Cerebellar nuclear complex (tissue), 1 donor: Measurements from ENCODE around the gene BCCIP.
A peak's percentile ranks its signal among the peaks of the same experiment; 100 is the strongest.

Experiments used
- DNase-seq, 2 experiments: peaks; one replicate each; lab custom pipeline; 2025; lab: John Stamatoyannopoulos, UW

Gene BCCIP

DNA sequence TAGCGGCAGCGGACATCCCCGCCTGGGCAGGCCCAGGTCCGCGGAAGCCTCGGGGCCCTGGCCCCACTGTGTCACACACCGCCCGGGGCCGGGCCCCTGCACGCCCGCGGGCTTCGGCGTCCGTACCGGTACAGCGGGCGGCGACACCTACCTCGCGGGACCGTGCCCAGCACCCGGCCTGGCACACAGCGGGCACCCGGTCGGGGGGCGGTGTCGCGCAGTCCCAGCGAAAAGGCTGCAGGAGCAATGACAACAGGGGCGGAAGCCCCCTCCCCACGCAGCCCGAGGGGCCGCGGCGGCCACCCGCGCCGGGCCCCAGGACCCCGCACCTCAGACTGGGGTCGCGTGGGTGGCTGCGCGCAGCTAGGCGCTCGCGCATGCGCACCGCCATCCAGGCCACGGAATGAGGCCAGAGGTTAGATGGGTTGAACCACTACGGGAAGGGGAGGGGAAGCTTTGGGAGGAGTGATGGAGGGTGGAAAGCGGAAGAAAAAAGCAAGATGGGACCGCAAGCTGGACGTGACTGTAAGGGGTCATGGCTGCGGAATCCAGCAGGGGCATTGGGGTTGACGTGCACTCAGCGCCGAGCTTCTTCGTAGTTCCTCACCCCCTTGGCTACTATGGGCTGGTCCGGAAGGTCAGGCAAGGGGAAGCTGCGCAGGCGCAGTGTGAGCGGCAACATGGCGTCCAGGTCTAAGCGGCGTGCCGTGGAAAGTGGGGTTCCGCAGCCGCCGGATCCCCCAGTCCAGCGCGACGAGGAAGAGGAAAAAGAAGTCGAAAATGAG is at the start of gene BCCIP, which contains the start of gene UROS:
TSS of gene BCCIP (plus strand) at position 669 of the 785 bp plus-strand sequence. CDS start at position 681, 12 bp downstream.
TSS of gene UROS (minus strand) at position 381 of the 785 bp plus-strand sequence. CDS start 6,759 bp downstream, outside the sequence.
- DNase-seq: peak in 1 of 2 experiments; percentile 55

DNA sequence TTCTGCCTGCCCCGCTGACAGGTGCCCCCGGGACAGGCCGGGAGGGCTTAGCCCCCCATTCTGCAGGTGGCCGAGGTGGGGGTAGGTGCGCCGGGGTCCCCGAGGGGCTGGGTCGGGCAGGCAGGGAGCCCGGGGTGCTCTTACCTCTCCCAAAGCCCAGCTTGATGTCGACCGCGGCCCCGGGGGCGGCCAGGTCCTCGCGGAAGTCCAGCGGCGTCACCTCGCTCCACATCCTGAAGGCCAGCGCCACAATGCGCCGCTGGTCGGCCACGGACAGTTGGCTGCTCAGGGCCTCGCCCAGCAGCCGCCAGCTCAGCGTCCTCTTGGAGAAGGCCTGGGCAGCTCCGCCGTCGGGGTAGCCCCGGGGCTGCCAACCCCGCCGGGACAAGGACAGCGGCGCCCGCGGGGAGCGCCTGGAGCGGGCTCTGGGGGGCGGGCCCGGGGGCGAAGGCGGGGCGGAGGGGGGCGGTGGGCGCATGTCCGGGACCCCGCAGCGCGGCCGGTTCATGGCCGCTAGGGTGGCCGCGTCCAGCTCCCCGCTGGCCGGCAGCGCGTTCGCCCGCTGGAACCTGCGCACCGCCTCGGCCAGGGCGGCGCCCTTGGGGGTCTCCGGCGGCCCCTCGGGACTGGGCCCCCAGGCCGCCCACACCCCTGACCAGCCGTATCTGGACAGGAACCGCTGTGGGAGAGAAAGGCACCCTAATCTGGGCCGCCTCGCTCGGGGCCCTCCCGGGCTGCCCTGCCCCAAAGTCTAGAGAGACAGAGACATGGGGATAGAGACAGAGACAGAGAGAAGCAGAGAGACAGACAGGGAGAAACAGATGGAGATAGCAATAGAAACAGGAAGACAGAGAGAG is 49.4 kb upstream of the BCCIP start:
- no peak for DNase-seq

DNA sequence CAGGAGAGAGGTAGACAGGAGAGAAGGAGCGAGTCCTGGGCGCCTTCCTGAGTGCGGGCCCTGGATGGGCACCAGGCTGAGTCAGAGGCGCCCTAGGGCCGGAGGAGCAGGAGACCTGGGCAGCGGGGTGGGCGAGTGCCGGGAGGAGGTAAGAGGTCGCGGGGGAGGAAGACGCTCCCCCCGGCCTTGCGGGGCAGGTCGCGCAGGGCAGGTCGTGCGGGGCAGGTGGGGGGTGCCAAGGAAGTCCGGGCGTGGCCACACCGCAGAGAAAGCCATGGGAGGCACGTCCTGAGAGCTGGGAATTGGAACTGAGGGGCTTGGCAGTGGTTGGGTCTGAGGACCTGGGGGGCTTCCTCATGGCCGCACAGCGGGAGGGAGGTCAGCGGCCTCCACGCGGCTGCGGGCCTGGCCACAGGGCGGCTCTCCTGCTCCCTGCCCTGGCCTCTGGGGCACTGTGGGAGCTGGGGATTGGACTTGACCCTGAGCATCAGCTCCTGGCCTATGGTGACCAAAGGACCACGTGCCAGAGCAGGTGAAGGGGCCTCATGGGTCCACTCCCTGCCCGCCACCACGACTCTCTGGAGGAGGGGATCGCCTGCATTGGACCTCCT is 48.7 kb upstream of the BCCIP start:
- DNase-seq: no peak

DNA sequence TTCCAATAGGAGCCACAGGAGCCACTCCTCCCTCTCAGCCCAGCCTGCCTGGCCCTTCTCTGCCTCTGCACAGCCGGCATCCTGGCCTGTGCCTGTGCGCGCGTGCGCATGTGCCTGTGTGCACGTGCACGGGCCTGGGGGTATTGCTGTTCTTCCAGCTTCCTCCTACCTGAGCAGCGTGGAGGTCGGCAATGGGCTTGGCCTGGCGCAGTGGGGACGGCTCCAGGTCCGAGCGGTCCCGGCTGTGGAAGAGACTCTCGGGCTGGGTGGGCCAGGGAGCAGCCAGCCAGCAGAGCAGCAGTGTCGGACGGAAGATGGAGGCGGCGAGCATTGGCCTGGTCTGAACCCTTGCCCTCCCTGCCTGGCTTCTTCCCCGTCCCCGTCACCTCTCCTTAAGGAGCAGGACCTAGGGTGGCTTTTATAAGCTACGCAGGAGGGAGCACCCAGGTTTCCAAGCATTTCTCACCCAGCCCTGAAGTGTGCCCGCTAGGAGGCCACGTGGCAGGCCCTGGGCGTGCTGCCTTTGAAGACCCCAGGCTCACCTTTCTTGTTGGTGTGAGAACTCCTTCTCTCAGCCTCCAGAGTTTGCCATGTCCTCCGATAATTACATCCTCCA is 47.7 kb upstream of the BCCIP start, which contains the start of gene MMP21:
TSS of gene MMP21 (minus strand) at position 331 of the 616 bp plus-strand sequence. CDS start at position 331, 0 bp downstream.
- DNase-seq: no peak

DNA sequence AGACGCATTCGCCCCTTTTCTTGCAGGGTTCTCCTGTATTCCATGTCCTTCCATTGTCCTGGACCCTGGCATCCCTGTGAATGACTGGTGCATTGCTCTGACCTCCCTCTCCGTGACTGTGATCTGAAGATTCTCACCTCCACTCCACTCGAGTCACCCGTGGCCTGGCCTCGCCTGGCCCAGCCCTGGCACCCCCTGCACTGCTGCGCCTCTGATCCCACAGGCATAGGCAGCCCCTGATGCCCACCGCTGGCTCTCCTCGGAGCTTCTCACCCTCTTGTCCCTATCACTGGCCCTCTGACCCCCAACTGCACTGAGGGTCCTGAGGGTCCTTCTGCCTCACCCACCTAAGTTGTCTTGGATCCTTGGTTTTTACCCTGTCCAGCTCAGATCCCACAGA is 45.5 kb upstream of the BCCIP start:
- DNase-seq: no peak

DNA sequence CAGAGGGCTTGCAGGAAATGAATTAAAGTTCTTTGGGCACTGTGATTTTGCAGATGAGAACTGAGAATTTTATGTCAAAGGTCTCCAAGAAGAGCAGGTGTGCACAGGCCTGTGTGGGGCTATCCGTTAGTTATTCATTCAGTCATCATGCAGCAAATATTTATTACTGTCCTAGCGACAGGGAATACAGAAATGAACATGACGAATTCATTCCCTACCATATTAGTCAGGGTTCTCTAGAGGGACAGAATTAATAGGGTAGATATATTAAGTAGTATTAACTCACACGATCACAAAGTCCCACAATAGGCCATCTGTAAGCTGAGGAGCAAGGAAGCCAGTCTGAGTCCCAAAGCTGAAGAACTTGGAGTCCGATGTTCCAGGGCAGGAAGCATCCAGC is 44.8 kb upstream of the BCCIP start:
- no peak for DNase-seq

DNA sequence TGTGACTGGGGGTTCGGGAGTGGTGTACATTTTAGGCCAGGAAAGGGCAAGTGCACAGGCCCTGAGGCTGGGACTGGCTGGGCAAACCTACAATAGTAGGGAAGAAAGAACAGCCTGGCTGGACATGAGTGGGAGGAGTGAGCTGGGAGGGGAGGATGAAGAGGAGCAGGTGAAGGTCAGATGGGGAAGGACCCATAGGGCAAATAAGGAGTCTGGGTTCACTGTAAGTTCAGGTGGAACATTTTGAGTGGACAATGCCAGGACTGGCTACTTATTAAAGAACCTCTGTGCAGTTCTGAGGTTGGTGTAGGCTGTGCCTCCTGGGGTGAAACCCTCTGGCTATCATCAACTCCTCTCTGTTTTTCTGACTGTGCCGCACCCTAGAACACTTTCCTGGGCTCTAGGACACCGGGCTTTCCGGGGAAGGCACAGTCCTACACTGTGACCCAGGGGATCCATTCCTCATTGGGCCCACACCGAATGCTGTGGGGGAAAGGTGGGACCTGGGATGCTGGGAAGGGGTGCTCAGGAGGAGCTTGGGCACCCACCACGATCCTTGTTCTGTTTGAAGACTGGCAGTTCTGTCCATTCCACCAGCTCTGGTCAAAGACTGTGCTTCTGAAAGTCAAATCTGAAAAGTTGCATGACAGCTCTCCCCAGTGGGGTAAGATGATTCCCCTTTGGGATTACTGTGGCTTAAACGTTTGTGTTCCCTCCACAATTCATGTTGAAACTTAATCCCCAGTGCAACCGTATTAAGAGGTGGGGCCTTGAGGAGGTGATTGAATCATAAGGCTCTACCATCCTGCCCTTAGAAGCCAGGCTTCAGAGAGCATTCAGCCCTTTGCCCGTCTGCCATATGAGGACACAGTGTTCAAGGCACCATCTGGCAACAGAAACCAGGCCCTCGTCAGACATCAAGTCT is 43.7 kb upstream of the BCCIP start:
- DNase-seq: no peak

DNA sequence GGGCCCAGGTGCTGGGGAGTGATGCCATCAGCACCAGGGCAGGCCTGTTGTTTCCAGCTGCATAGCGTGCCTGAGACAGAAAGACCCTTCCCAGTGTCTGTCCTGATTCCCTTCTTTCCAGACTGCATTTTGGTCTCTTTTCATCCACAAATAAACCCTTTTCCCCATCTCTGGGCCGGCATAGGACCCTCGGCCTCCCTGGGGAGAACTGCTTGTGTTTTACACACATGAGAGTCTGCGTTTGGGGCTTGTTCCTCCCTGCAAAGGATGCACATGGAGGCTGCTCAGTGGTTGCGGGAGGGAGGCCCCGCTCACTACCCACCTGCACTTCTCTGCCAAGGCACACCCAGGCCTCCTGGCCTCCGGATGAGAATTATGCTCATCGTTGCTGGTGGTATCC is 42.0 kb upstream of the BCCIP start:
- DNase-seq: no peak

DNA sequence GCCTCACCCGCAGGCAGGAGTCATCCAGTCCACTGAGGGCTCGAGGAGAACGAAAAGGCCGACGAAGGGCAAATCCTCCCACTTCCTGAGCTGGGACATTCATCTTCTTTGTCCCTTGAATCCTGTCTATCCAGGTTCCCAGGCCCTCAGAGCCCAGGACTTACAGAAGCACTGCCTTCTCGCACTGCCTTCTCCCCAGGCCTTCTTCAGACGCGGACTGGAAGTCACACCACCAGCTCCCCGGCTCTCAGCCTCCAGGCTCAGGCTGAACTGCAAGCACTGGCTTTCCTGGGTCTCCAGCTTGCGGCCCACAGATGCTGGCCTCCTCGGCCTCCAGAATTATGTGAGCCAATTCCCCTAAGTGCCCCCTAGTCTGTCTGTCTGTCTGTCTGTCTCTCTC is 41.3 kb upstream of the BCCIP start:
- DNase-seq: no peak

DNA sequence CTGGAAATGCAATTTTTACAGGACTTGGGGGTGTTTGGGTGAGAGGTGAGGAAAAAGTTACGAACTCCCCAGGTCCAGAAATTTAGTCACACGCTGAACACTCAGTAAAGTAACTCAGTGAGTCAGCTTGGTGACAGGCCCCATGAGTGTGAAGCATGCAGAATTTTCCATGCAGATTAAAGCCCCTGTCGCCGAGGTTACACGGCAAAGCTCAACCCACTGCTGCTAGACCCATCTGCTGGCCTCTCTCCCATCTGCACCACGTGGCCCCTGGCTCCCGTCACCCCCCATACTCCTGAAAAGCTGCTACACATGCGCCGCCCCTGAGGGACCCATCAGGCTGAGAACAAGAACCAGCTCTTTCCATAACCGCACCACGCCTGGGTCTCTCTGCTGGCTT is 40.7 kb upstream of the BCCIP start:
- DNase-seq: no peak

DNA sequence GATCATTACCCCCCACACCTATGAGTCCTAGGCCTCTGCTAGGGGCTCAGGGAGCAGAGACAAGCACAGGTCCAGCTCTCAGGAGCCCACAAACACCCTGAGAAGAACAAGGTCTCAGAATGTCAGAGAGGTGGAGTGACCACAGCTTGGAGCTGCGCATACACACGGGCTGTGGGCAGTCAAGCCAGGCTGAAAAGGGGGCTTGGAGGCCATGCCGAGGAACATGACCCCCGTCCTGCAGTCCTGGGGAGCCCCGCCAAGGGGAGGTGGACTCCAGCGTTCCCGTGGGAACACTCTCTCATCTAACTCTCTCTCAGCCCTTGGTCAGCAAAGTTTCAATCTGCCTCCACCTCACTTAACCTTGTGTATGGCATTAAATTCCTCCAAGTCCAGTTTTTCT is 39.9 kb upstream of the BCCIP start:
- no peak for DNase-seq

DNA sequence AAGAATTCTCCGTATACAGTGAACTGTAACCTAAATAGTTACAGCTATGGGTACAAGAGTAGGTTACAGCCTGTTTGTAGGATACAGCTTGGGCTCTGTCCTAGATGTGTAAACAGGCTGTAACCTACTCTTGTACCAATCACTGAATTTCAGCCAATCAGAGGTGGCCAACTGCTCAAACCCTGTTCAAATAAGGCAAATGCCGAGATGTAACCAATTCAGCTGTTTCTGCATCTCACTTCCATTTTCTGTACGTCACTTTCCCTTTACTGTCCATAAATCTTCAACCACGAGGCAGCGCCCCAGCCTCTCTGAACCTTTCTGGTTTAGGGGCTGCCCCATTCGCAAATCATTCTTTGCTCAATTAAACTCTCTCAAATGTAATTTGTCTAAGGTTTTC is 39.4 kb upstream of the BCCIP start:
- no peak for DNase-seq

DNA sequence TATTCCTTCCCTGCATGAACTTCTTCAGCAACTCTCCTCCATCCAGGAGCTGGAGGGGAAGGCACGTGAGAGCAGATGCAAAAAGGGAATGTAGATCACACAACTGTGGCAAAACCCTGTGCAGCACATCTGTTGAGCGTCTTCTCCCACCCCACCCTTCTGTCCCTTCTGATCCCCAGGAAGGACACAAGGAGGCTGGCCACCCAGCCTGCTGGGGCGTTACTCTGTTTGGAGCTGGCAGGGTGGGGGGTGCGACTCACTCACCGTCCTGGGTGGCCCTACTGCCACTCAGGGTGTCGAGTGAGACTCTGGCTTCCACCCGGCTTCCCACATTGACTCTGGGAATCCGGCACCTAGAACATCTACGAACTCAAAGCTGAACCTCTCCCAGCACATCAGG is 37.6 kb upstream of the BCCIP start:
- DNase-seq: no peak

DNA sequence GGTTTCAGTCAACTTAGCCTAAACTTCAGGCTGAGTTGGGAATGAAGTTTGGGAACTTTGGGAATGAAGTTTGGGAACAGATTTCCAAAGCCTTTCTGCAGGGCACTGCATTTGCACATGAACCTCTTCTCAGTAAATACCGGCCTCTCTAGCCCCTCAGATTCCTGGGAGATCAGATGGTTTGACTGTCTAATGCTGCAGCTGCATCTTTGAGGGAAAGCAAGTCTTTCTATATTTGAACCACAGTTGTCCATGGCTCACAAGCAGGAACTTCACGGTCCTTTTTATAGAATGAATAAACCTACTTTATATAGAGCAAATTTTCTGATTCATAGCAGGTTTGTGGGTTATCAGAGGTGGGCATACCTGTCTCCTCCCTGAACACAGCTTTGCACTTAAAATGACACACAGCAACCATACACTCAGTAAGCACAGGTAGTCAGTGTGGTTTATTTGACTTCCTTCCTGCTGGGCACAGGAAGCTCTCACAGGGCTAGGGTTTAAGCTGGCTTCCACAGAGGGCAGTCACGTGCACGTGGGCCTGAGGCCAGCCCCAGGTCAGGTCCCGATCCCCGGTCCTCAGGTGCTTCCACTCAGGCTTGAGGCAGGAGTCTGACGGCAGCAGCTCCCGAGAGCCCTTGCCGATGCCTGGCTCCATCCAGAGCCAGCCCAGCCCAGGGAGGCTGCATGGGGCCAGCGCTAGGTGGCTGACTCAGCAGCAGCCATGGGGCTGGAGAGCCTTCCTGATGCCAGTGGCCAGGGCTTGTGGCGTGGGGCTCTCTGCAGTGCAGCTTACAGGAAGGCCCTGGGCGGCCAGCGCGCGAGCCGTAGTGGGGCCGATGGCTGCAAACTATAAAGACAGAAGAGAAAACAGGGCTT is 35.0 kb upstream of the BCCIP start:
- DNase-seq: no peak

DNA sequence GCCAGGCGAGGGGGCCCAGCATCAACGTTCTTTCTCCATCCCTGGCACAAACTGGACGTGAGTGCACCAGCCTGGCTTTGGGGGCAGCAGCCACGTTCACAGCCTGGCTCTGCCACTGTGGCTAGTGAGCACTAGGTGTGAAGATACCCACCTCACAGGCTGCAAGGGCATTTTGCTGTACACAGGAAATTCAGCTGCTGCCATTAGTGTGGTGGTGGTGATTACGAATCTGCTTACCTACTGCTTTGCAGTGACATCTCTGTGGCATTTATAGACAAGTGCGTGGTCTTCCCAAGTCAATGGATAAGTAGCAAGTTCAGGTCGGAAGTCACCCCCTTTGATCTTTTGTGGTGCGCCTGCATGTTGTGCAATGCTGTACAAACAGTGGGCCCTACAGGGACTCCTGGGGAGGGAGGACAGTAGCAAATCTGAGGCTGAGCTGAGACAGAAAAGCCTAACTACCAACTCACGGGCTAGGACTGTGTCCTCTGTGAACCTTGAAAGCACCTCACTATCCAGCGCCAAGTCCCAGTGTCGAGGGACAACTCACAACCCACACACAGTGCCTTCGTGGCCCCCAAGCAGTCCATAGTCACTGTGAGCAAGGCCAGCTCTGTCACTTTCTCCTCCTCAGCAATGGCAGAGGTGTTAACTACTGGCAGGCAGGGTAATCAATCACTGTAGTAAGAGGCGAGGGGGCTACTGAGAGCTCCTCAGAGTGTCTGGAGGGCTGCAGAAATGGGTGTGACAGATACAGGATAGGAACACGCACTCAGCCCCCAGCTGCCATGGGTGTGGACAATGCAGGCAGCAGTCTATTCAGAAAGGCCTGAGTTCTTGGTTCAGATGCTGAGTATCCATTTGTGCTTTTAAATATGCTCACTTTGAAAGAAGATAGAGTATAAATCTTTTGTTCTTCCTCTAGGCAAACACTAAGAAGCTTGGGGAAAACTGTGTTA is 30.7 kb upstream of the BCCIP start:
- DNase-seq: no peak

DNA sequence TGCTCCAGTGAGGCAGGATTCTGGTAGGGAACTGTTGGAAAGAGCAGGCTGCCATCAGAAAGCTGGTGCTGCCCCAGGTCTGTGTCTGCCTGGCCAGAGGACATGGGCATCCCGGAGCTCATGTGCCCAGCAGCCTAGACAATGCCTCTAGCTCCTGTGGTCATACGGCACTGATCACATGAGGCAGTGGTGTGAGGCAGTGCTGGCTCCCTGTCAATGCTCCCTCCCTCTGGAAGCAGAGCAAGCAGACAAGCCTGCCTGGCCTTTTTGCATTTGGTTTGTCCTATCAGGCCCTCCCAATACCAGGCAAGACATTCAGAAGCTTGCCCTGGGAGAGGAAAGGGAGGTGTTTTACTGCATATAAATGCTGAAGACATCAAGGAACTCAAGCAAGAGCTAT is 28.2 kb upstream of the BCCIP start:
- DNase-seq: no peak

DNA sequence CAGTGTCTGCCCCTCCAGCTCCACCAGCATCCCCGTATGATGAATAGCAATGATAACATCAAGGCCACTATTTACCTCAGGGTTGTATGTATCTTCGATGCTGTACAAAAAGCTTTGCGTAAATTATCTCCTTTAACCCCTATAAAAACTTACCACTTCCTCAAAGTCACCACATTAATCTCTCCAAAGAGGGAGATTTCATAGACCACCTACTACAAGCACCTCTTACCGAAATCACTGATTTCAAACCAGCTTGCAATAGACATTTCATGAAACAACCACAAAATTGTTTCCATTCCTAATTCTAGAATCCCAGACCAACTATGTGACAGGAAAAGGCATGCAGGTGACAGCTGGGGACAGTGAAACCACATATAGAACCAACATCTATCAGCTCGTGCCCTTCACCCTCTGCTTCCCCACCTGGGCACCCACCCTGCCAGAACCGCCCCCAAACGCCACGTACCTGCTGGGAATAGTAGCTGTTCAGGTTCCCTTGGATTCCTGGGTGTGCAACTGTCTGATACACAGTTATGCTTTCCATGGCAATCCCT is 27.6 kb upstream of the BCCIP start:
- no peak for DNase-seq

DNA sequence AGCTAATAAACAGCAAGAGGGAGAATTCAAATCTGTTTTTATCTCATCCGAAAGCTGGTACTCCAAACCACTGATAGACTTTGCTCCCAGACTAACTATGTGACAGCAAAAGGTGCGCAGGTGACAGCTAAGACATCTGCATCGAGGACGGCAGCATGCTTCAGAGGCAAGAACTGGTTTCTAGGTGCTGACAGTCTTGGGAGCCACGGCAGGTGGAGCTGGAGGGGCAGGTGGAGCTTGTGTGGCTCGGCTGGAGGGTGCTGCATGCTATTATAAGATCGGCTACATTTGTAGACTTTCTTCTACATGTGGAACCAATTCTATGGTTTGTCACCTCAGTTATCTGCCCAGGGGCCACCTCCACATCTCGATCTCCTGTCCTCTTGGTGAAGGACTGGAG is 25.9 kb upstream of the BCCIP start:
- DNase-seq: no peak
